ENCODE data around the gene TM4SF5. TPM values are rescaled to one million over a fixed set of nuclear protein-coding genes. Genes with fewer than 3 reads are reported as not detected.

The TM4SF5 gene
- polyA plus RNA-seq, 1 experiment: not detected

DNA sequence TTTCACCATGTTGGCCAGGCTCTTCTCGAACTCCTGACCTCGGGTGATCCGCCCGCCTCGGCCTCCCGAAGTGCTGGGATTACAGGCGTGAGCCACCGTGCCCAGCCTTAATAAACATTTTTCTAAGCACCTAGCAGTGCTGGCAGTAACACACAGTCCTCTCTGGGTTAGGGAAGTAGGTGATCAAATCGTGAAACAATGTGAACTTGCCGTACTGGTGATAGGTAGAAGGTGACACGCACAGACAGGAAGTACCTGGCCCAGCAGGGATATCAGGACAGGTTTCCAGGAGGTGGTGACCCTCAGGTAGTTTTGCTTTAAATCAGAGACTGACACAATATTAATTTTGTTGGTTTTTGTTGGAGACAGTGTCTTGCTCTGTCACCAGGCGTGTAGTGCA is 39.8 kb downstream of the TM4SF5 start:
- H3K9me3 ChIP-seq (ENCODE audit: control insufficient read depth, insufficient read depth, low read length): no peaks in the 10 kb centered on the region; the same call in 1 of the 2 replicates
- ChIA-PET CTCF (interaction anchor here (1.1 kb wide), 1 partner anchor 21 kb away, joined by 3 read pairs; no protein-coding TSS in a partner anchor), POLR2A (no interaction called here)
- no peak overlapping the region for H3K27ac ChIP-seq (ENCODE audit: low read depth, low read length)
- H3K4me3 ChIP-seq (ENCODE audit: low read depth, low read length): no peak overlapping the region
- DNase-seq (ENCODE audit: low read depth, low spot score): no peak
- TF ChIP-seq, protein P1, sequence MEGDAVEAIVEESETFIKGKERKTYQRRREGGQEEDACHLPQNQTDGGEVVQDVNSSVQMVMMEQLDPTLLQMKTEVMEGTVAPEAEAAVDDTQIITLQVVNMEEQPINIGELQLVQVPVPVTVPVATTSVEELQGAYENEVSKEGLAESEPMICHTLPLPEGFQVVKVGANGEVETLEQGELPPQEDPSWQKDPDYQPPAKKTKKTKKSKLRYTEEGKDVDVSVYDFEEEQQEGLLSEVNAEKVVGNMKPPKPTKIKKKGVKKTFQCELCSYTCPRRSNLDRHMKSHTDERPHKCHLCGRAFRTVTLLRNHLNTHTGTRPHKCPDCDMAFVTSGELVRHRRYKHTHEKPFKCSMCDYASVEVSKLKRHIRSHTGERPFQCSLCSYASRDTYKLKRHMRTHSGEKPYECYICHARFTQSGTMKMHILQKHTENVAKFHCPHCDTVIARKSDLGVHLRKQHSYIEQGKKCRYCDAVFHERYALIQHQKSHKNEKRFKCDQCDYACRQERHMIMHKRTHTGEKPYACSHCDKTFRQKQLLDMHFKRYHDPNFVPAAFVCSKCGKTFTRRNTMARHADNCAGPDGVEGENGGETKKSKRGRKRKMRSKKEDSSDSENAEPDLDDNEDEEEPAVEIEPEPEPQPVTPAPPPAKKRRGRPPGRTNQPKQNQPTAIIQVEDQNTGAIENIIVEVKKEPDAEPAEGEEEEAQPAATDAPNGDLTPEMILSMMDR (IDR thresholded peaks at IDR 0.05; ENCODE audit: low read depth, low read length): no peak
- H3K27me3 ChIP-seq (ENCODE audit: control insufficient read depth, insufficient read depth, low read length): no peaks in the 10 kb centered on the region

DNA sequence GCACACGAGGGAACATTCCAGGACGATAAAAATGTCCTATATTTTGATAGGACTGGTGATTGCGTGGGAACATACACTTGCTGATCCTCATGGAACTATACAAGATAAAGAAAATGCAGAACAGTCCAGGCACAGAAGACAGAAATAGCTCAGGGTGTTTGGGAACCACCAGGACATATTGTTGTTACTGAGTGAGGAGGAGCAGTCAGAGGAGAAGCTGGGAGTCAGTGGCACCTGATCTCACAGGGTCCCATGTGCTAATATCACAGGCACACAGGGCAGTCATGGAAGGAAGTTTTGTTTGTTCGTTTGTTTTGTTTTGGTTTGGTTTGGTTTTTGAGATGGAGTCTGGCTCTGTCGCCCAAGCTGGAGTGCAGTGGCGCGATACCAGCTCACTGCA is 41.0 kb downstream of the TM4SF5 start:
- H3K4me3 ChIP-seq (ENCODE audit: low read depth, low read length): no peak overlapping the region
- no peak for DNase-seq (ENCODE audit: low read depth, low spot score)
- ChIA-PET POLR2A (no interaction called here), CTCF (interaction anchor here (1.1 kb wide), 1 partner anchor 22 kb away, joined by 3 read pairs; no protein-coding TSS in a partner anchor)
- no peaks in the 10 kb centered on the region for H3K9me3 ChIP-seq (ENCODE audit: control insufficient read depth, insufficient read depth, low read length)
- TF ChIP-seq, protein P1 (IDR thresholded peaks at IDR 0.05; ENCODE audit: low read depth, low read length): no peak
- no peaks in the 10 kb centered on the region for H3K27me3 ChIP-seq (ENCODE audit: control insufficient read depth, insufficient read depth, low read length)
- H3K27ac ChIP-seq (ENCODE audit: low read depth, low read length): no peak overlapping the region

GRCh38 chr17:4815043-4815675 is 43.5 kb downstream of the TM4SF5 start:
- TF ChIP-seq, protein P1 (IDR thresholded peaks at IDR 0.05; ENCODE audit: low read depth, low read length): peak; percentile 37
- Histone ChIP-seq H3K9me3 (ENCODE audit: control insufficient read depth, insufficient read depth, low read length) (no peaks in the 10 kb centered on the region), H3K27ac (ENCODE audit: low read depth, low read length) (no peak overlapping the region), H3K27me3 (ENCODE audit: control insufficient read depth, insufficient read depth, low read length) (no peaks in the 10 kb centered on the region), H3K4me3 (ENCODE audit: low read depth, low read length) (no peak overlapping the region)
- CTCF ChIA-PET: interaction anchor here (1.0 to 1.4 kb wide), 2 partner anchors 42 to 70 kb away, joined by 3 read pairs; no protein-coding TSS in a partner anchor
- DNase-seq (ENCODE audit: low read depth, low spot score): no peak
- POLR2A ChIA-PET: no interaction called here

- ChIA-PET CTCF (interaction anchor here (0.6 kb wide), 1 partner anchor 73 kb away, joined by 5 read pairs; no protein-coding TSS in a partner anchor), POLR2A (interaction anchor here (0.8 kb wide), 1 partner anchor 123 kb away, joined by 3 read pairs; the partner anchor contains the start of genes RNF167 and SLC25A11)
- Histone ChIP-seq H3K27me3 (ENCODE audit: control insufficient read depth, insufficient read depth, low read length) (no peaks in the 10 kb centered on the region), H3K4me3 (ENCODE audit: low read depth, low read length) (no peak overlapping the region), H3K9me3 (ENCODE audit: control insufficient read depth, insufficient read depth, low read length) (no peaks in the 10 kb centered on the region), H3K27ac (ENCODE audit: low read depth, low read length) (no peak overlapping the region)
- no peak for DNase-seq (ENCODE audit: low read depth, low spot score)
- TF ChIP-seq, protein P1 (IDR thresholded peaks at IDR 0.05; ENCODE audit: low read depth, low read length): no peak
Observed at GRCh38 chr17:4816826-4817225, 45.1 kb downstream of the TM4SF5 start.

- Histone ChIP-seq H3K27ac (ENCODE audit: low read depth, low read length) (no peak overlapping the region), H3K27me3 (ENCODE audit: control insufficient read depth, insufficient read depth, low read length) (no peaks in the 10 kb centered on the region), H3K9me3 (ENCODE audit: control insufficient read depth, insufficient read depth, low read length) (no peaks in the 10 kb centered on the region), H3K4me3 (ENCODE audit: low read depth, low read length) (no peak overlapping the region)
- ChIA-PET POLR2A (no interaction called here), CTCF (no interaction called here)
- TF ChIP-seq, protein P1 (IDR thresholded peaks at IDR 0.05; ENCODE audit: low read depth, low read length): no peak
- DNase-seq (ENCODE audit: low read depth, low spot score): no peak
Observed at GRCh38 chr17:4818276-4818675, 46.6 kb downstream of the TM4SF5 start.

Measured in AG04450 (cell line).